Stimulated activated CD4-positive, alpha-beta T cell treated with anti-CD3 and anti-CD28 coated beads, TNF-alpha, amount 100 ng/mL, for 4 hours (primary cell): ENCODE results near the gene BRD3.

Experiments used
- DNase-seq, 3 experiments: peaks; one replicate each; pipeline ENCODE4 v3.0.0-alpha.2; 2020; ENCODE audit warnings: low read depth in 3 of 3

The BRD3 gene

GRCh38 chr9:134054891-134055811 is 12.7 kb downstream of the BRD3 start:
- no peak for DNase-seq

GRCh38 chr9:134053941-134054761 is 13.7 kb downstream of the BRD3 start:
- no peak for DNase-seq

- no peak for DNase-seq
Measured at GRCh38 chr9:134053401-134053871, 14.4 kb downstream of the BRD3 start.

- DNase-seq: no peak
Measured at GRCh38 chr9:134052941-134053340, 14.9 kb downstream of the BRD3 start.

- no peak for DNase-seq
Measured at GRCh38 chr9:134052491-134052890, 15.3 kb downstream of the BRD3 start.

GRCh38 chr9:134051319-134051718 is 16.5 kb downstream of the BRD3 start:
- DNase-seq: no peak

- no peak for DNase-seq
Measured at GRCh38 chr9:134050726-134051125, 17.1 kb downstream of the BRD3 start.

GRCh38 chr9:134049772-134050588 is 17.8 kb downstream of the BRD3 start:
- no peak for DNase-seq

GRCh38 chr9:134049236-134049635 is 18.6 kb downstream of the BRD3 start:
- no peak for DNase-seq

GRCh38 chr9:134048582-134048968 is 19.3 kb downstream of the BRD3 start:
- DNase-seq: no peak

GRCh38 chr9:134047868-134048581 is 19.8 kb downstream of the BRD3 start:
- no peak for DNase-seq

- no peak for DNase-seq
Measured at GRCh38 chr9:134046894-134047681, 20.7 kb downstream of the BRD3 start.

GRCh38 chr9:134045841-134046544 is 21.8 kb downstream of the BRD3 start:
- DNase-seq: no peak

- DNase-seq: no peak
Measured at GRCh38 chr9:134044944-134045343, 22.9 kb downstream of the BRD3 start.

GRCh38 chr9:134043531-134043988 is 24.3 kb downstream of the BRD3 start:
- no peak for DNase-seq

- DNase-seq: no peak
Measured at GRCh38 chr9:134041649-134041962, 26.2 kb downstream of the BRD3 start.

- DNase-seq: no peak
Measured at GRCh38 chr9:134040781-134041648, 26.8 kb downstream of the BRD3 start.

- DNase-seq: no peak
Measured at GRCh38 chr9:134040176-134040565, 27.7 kb downstream of the BRD3 start.
